SW480 (cell line): ENCODE measurements around the gene EPS8L3.
"Not testable (repeated sequence)": the region's sequence is repeated elsewhere in the genome, so short reads cannot be mapped to it uniquely, and the experiment has no call there.

Source experiments
- DNase-seq: peaks from one replicate; pipeline ENCODE4 v3.0.0-alpha.2; 2016; ENCODE audit warnings: low spot score

The EPS8L3 gene

GRCh38 chr1:109780982-109781381 is 17.3 kb upstream of the EPS8L3 start:
- no peak for DNase-seq

GRCh38 chr1:109777980-109778625 is 14.4 kb upstream of the EPS8L3 start:
- DNase-seq = no peak

- DNase-seq = no peak
Observed at GRCh38 chr1:109777436-109777835, 13.7 kb upstream of the EPS8L3 start.

GRCh38 chr1:109776911-109777310 is 13.2 kb upstream of the EPS8L3 start:
- DNase-seq = peak; percentile 71

DNA sequence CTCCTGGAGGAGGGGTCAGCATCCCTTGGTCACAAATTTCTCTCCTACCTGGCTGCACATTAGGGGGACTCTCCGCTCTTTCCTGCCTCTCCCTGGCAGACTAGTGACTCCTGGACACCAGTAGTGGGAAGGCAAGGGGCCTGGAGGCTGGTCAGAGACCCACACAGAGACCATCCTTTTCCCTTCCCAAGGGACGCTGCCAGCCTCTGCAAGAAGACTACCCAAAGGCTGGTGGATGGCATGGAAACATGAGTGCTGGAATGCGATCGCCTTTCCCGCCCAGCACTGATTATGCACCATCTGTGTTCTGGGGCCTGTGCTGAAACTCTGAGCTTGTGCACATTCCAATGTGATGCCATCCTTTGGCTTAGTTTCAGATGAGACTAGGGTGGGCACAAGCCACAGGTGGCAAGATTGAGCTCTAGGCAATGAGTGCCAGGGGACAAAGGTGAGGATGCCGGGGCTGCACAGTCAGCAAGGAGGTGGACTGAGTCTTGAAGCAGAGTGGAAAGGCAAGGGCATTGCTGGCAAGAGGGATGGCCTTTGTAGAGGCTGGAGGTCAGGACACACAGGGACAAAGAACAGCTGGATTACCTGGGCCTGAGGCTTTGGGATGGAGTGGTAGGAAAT is 12.6 kb upstream of the EPS8L3 start:
- no peak for DNase-seq

DNA sequence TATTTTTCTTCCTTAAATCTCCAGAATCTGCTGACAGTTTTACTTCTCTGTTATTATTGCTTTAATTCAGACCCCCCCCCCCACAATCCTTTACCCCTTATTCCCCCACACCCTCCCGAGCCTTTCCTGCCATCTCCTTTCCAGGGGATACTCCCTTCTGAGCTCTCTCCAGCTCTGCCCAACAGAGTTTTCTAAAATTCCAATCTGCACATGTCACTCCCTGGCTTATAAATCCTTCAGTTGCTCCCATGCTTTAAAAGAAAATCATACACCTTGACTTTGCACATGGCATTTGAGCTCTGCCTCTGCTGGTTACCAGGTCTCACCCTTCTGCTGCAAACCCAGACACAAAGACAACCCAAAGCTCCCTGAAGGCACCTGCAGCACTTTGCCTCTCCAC is 11.7 kb upstream of the EPS8L3 start:
- no peak for DNase-seq

DNA sequence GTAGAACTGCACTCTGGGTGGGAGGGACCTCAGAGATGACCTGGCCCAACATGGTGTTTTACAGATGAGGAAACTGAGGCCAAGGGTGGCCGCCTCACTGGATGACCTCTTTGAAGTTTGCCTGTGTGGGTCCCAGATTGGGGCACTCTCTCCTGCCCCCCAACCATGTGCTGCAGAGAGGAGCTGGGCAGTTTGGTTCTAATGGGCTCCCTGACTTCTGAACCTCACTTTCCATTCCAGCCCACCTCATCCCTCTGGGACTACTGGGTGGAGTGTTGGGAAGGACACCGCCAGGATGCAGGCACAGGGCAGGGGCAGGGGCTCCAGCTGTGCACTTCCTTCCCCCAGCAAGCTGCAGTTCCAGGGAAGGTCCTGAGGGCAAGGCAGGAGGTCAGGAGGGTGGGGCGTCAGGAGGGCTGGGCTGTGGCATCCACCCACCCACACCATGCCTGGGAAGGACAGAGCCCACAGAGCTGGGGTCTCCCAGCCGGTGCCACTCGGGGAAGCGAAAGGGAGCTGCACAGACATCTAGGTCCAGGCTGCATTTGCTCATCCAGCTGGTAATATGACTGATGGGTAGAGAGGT is 10.3 kb upstream of the EPS8L3 start:
- no peak for DNase-seq

DNA sequence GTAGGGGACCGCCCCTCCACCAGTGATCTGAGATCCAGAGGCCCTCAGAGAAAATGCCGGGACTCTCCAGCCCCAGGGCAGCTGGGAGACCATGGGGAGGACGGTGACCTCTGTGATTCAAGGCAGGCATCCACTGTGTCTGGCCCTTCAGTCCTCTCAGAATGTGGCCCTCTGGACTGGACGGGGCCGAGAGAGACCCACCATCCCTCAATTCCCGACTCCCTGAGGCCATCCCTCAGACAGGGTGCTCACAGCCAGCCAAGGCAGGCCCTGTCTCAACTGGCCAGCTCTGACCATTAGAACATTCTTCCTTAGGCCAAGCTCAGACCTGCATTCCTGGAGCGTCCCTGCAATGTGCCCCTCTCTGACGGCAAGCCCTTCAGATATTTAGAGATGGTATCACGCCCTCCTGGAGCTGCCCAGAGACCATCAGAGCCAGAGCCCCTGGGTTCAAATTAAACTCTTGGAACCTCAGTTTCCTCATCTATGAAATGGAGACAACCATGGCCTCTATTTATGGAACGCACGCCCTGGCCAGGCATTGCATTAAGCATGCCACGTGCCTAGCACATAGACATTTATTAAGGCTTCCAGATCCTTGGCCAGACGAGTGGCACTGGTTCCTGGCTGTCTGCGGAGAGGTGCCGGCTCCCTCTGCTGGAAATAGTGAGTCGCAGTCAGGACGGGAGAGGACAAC is 9.6 kb upstream of the EPS8L3 start:
- peak; percentile 87 for DNase-seq

DNA sequence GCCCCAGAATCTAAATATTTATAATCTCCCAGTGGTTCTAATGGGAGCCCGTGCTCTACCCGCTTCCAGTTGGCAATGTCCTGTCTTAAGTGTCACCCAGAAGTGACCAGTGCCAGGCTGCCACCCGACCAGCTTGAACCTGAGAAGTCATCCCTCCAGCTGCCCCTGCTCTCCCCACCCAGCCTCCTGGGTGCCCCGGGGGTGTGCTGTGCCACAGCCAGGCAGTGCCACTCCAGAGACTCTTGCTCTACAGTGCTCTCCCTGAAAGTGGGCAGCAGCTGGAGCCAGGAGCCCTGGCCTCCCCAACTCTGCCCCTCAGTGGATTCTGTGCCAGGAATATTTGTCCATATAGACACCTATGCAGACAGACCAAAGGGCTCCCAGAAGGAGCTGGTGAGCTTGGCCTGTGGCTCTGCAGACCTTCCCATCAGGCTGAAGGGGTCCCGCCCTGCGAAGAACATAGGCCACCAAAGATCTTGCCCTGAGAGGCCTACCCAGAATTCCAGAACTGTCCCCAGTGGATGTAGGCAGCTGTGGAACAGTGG is 9.0 kb upstream of the EPS8L3 start:
- no peak for DNase-seq

DNA sequence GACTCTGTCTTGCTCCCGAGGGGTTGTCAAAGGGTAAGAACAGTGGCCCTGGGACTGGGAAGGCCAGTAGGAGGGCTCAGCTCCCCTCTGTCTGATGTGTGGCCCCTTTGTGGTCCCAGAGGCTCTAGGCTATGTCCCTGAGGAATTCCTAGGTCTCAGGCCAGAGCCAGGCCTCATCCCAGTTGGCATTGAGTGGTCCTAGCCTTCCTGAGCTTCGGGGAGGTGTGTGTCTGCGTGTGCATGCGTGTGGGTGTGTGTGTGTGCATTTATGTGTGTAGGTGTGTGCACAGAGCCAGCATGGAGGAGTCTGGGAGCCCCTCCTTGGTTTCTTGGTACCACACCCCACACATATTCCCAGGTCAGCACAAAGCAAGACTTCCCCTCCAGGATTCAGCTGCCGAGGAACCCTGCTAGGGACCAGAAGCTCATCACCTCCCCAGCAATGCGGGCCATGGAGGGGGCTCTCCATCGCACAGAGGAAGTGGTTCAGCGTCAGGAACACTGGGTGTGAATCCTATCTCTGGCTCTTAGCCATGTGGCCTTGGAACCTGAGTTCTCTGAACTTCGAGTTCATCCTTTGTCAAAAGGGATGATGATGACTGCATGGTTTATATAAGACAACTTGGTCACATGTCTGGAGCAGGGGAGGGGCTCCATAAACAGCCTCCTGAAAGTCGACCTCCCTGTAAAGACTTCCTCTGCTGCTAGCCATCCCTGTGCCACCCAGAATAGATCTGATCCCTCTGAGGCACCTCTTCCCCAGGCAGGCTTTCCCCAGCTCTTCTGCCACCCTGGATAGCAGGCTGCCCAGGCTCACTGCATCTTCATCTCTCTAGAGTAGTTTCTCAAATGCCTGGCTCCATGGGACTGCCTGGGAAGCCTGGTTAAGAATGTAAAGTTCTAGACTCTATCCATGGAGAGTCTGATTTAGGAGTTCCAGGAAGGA is 8.3 kb upstream of the EPS8L3 start:
- no peak for DNase-seq

- DNase-seq = no peak
Observed at GRCh38 chr1:109770331-109771095, 6.8 kb upstream of the EPS8L3 start.

DNA sequence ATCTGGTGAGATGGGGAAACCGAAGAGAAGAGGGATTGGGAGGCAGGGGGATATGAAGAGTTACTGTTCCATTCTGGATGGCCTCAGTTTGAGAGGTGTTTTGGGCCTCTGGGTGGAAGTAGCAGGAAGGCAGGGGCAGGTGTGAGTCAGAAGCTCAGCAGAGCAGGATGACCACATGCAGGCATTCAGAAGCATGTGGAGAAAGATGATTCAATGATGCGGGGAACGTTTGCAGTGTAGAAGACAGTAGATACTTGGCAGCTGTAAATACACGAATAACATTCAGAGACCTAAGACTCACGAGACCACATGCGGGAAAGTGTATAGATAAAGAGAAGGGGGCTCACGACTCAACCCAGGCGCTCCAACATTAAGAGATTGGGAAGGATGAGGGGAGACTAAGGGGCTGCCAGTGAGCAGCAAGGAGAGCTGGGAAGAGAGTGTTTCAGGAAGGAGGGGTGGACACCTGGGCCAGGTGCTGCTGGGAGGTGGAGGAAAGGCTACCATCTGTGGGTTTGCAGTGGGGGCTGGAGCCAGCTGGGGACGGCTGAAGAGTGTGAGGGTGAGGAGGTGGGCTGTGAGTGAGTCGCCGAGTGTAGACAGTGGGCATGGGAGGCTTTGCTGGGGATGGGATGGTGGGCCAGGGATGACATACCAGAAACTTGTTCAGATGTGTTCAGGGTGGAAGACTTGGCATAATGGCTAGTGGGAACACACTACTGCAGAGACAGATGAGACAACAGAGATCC is 5.8 kb upstream of the EPS8L3 start:
- DNase-seq = peak; percentile 63

DNA sequence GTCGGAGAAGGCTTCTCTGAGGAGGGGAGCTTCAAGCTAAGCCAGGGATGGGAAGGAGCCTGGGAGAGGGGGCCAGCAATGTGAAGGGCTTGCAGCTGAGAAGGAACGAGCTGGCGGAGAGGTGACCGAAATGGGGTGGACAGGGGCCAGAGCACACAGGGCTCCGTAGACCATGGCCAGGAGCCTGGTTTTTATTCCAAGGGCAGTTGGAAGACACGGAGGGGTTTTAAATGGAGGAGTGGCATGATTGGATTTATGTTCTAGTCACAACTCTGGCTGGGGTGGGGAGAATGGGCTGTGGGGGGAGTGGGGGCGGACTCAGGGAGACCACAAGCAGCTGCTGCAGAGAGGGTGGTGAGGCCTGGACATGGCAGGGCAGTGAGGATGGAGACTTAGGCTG is 5.1 kb upstream of the EPS8L3 start:
- no peak for DNase-seq

- no peak for DNase-seq
Observed at GRCh38 chr1:109768335-109768650, 4.6 kb upstream of the EPS8L3 start.

GRCh38 chr1:109767637-109768334 is 4.1 kb upstream of the EPS8L3 start:
- no peak for DNase-seq

DNA sequence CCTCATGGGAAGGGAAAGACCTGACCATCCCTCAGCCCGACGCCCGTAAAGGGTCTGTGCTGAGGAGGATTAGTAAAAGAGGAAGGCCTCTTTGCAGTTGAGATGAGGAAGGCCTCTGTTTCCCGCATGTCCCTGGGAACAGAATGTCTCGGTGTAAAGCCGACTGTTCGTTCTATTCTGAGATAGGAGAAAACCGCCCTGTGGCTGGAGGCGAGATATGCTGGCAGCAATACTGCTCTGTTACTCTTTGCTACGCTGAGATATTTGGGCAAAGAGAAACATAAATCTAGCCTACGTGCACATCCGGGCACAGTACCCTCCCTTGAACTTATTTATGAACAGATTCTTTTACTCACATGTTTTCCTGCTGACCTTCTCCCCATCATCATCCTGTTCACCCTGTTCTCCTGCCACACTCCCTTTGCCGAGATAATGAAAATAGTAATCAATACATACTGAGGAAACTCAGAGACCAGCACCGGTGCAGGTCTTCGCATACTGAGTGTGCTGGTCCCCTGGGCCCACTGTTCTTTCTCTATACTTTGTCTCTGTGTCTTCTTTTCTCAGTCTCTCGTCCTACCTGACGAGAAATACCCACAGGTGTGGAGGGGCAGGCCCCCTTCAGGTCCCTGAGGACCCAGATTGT is 3.4 kb upstream of the EPS8L3 start:
- DNase-seq = not testable (repeated sequence)

DNA sequence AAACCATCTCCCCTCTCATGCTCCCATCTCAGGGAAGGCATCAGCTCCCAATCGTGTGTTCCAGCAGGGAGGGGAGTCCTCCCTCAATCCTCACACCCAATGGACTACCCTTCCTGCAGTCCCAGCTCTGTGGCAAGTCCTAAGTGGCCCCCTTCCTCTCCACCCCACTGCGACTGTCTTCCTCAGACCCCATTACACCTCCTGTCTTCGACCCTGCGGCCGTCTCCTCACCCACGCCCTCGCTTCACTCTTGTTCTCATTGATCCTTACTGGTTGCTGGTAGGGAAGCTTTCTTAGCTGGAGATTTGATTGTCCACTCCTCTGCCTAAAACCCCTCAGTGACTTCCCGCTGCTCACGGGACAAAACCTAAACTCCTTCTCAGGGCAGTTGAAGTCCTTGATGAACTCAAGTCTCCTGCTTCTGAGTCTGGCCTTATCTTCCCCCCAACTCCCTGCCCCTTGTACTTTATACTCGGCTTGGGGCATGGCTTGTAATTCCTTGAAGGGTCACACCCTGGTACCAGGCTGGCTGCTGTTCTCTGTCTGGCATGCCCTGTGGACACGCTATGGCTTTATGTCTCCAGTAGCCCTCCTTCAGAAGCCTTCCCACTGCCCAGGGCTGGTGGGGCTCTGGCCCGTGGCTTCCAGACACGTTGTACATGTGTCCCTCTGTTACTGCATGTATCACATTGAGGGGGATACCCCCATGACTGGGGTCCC is 2.3 kb upstream of the EPS8L3 start:
- no peak for DNase-seq

DNA sequence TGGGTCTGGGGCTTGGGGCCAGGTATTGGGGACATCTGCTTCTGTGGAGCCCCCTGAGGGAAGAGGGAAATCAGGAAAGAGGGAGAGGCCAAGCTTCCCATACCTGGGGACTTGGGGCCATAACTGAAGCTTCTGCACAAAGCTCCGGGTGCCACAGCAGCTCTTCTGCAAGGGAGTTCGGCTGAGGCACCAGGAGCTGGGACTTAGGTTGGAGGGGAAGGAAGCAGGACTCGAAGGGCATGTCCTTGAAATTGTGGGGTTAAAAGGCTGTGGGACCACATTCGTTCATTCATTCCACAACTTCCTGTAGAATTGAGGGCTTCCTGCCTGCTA is 1.7 kb upstream of the EPS8L3 start:
- no peak for DNase-seq
